GM23338 (cell line): ENCODE measurements around the gene CAND1. TPM values are rescaled to one million over a fixed set of nuclear protein-coding genes. Genes with fewer than 3 reads are reported as not detected.

Experiments
- ATAC-seq: fragments of 200-7000 bp; cut with Tn5 transposase; 3 replicates; pipeline ENCODE4 v1.9.1; 2020
- DNase-seq: peaks from one replicate; pipeline ENCODE4 v3.0.0-alpha.2; 2015; ENCODE audit warnings: low spot score
- H2AFZ ChIP-seq: fragments of 200-600 bp; sonication (generic); 2 replicates; pipeline ENCODE4 v1.8.0; 2016; ENCODE audit warnings: antibody characterized with exemption, mild to moderate bottlenecking, moderate library complexity
- H3F3A ChIP-seq: fragments of 200-600 bp; sonication (generic); replicated peaks from 2 replicates; pipeline ENCODE4 v1.8.0; 2017; ENCODE audit warnings: antibody characterized with exemption, mixed run types, low read depth
- H3K27ac ChIP-seq: fragments of 200-600 bp; sonication (generic); 2 replicates; pipeline ENCODE4 v1.6.1; 2016; ENCODE audit warnings: low read depth
- H3K27me3 ChIP-seq: fragments of 200-600 bp; sonication (generic); 2 replicates; pipeline ENCODE4 v1.8.0; 2016; ENCODE audit warnings: mild to moderate bottlenecking, mixed run types, moderate library complexity; ENCODE audit not compliant: insufficient read depth
- H3K36me3 ChIP-seq: fragments of 200-600 bp; sonication (generic); 2 replicates; pipeline ENCODE4 v1.8.0; 2016; ENCODE audit warnings: mild to moderate bottlenecking; ENCODE audit not compliant: insufficient read depth
- H3K4me1 ChIP-seq: fragments of 200-600 bp; sonication (generic); 2 replicates; pipeline ENCODE4 v1.8.0; 2016; ENCODE audit warnings: mild to moderate bottlenecking, moderate library complexity; ENCODE audit not compliant: insufficient read depth
- H3K4me2 ChIP-seq: fragments of 200-600 bp; sonication (generic); 2 replicates; pipeline ENCODE4 v1.7.1; 2017; ENCODE audit warnings: mixed run types
- H3K4me3 ChIP-seq: fragments of 200-600 bp; sonication (generic); 2 replicates; pipeline ENCODE4 v1.6.1; 2016; ENCODE audit warnings: mixed run types
- H3K79me2 ChIP-seq: fragments of 200-600 bp; sonication (generic); replicated peaks from 2 replicates; pipeline ENCODE4 v1.8.0; 2017; ENCODE audit warnings: mild to moderate bottlenecking; ENCODE audit not compliant: insufficient read depth
- H3K9me2 ChIP-seq: fragments of 200-600 bp; sonication (generic); 2 replicates; pipeline ENCODE4 v1.8.0; 2017; ENCODE audit not compliant: insufficient read depth
- H4K20me1 ChIP-seq: fragments of 200-600 bp; sonication (generic); replicated peaks from 2 replicates; pipeline ENCODE4 v1.8.0; 2017; ENCODE audit warnings: mild to moderate bottlenecking; ENCODE audit not compliant: insufficient read depth
- H3K27ac Mint-ChIP-seq: 2 replicates; pipeline ENCODE4 v1.8.0; 2020; ENCODE audit warnings: inconsistent platforms, mild to moderate bottlenecking, moderate library complexity, mixed read lengths
- H3K27me3 Mint-ChIP-seq: 3 replicates; pipeline ENCODE4 v1.8.0; 2022; ENCODE audit warnings: low read depth, mild to moderate bottlenecking, moderate library complexity, mixed read lengths, inconsistent platforms; ENCODE audit not compliant: insufficient read depth, poor library complexity
- H3K36me3 Mint-ChIP-seq: 3 replicates; pipeline ENCODE4 v1.8.0; 2021; ENCODE audit warnings: low read depth, mild to moderate bottlenecking, inconsistent platforms, moderate library complexity, mixed read lengths
- H3K4me1 Mint-ChIP-seq: 3 replicates; pipeline ENCODE4 v1.8.0; 2020; ENCODE audit warnings: mild to moderate bottlenecking, inconsistent platforms, mixed read lengths
- H3K4me3 Mint-ChIP-seq: 3 replicates; pipeline ENCODE4 v1.8.0; 2021; ENCODE audit warnings: moderate library complexity, mild to moderate bottlenecking, inconsistent platforms, mixed read lengths
- H3K9me3 Mint-ChIP-seq: 3 replicates; pipeline ENCODE4 v1.8.0; 2020; ENCODE audit warnings: moderate library complexity, mild to moderate bottlenecking, inconsistent platforms, mixed read lengths
- CREB1 ChIP-seq: fragments of 250-450 bp; sonication (Bioruptor Pico); IDR thresholded peaks from 2 replicates; pipeline ENCODE4 v1.5.0; 2020; ENCODE audit warnings: low read depth, mild to moderate bottlenecking, moderate library complexity
- EZH2 ChIP-seq: fragments of 200-600 bp; sonication (generic); IDR thresholded peaks from one replicate; pipeline ENCODE4 v1.8.0; 2017; ENCODE audit warnings: antibody characterized with exemption, mild to moderate bottlenecking, low read depth; ENCODE audit not compliant: unreplicated experiment
- JUNB ChIP-seq: IDR thresholded peaks from one replicate; pipeline ENCODE4 v1.6.1; 2016; ENCODE audit warnings: antibody characterized with exemption; ENCODE audit not compliant: unreplicated experiment
- NANOG ChIP-seq: IDR thresholded peaks from 2 replicates; pipeline ENCODE4 v1.6.1; 2016; ENCODE audit warnings: antibody characterized with exemption, borderline replicate concordance
- POLR2AphosphoS5 ChIP-seq: IDR thresholded peaks from 2 replicates; pipeline ENCODE4 v1.6.1; 2016; ENCODE audit warnings: antibody characterized with exemption, low read depth
- STAT1 ChIP-seq: IDR thresholded peaks from one replicate; pipeline ENCODE4 v1.6.1; 2016; ENCODE audit warnings: antibody characterized with exemption; ENCODE audit not compliant: unreplicated experiment
- ZNF114 ChIP-seq: fragments of 250-450 bp; sonication (Bioruptor Pico); IDR thresholded peaks from 2 replicates; pipeline ENCODE4 v1.5.0; 2020; ENCODE audit warnings: mild to moderate bottlenecking, moderate library complexity
- ZNF331 ChIP-seq: fragments of 250-450 bp; sonication (Bioruptor Pico); IDR thresholded peaks from 2 replicates; pipeline ENCODE4 v1.5.0; 2020; ENCODE audit warnings: low read depth, mild to moderate bottlenecking, moderate library complexity
- polyA plus RNA-seq: library from polyadenylated mRNA; unstranded; fragments of >200 nt; fragmentation: Nextera tagmentation; extraction: Ambion mirVana; gene quantifications from 2 replicates; pipeline ENCODE4 v1.2.1, GENCODE V29; 2016
- total RNA-seq: library from RNA; depleted of rRNA; stranded (reverse); fragments of >200 nt; shearing (Covaris generic); gene quantifications from 2 replicates; pipeline ENCODE4 v1.2.3, GENCODE V29; 2014
- TF ChIP-seq, protein P1 (sequence below): IDR thresholded peaks from 2 replicates; pipeline ENCODE4 v1.6.1; 2016; ENCODE audit warnings: antibody characterized with exemption
- TF ChIP-seq, protein P2 (sequence below), 2 experiments: fragments of 200-600 bp in 1 of 2; sonication (generic) in 1 of 2; conservative IDR thresholded peaks; 2 replicates each; pipeline versions ENCODE4 v1.5.1 to v1.6.1; 2016 to 2017; ENCODE audit warnings: antibody characterized with exemption in 2 of 2, low read depth in 2 of 2, mild to moderate bottlenecking in 2 of 2, moderate library complexity in 1 of 2
- TF ChIP-seq, protein P3 (sequence below): IDR thresholded peaks from one replicate; pipeline ENCODE4 v1.6.1; 2018; ENCODE audit warnings: antibody characterized with exemption; ENCODE audit not compliant: unreplicated experiment

Gene CAND1
- total and polyA plus RNA-seq, 2 experiments from 2014 or later: 71.4 to 151 TPM

DNA sequence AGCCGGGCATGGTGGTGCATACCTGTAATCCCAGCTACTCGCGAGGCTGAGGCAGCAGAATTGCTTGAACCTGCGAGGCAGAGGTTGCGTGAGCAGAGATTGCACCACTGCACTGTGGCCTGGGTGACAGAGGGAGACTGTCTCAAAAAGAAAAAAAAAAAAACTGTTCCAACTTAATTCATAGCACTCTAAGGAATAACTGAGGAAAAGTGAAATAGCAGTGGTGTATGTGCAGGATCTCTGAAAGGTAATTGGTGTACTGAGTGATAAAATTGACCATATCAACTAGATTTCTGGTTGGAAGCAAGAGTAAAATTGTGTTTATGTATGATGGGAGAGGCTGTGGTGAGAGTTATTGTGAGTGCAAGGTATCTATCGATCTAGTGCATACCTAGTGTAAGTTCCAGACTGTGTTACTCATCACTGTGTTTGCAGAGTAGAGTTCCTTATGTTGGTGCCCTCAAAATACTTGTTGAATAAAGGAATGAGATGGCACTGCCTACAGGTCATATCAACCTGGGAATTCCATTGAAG is 6.3 kb downstream of the CAND1 start (continued):
- TF ChIP-seq, protein P1, sequence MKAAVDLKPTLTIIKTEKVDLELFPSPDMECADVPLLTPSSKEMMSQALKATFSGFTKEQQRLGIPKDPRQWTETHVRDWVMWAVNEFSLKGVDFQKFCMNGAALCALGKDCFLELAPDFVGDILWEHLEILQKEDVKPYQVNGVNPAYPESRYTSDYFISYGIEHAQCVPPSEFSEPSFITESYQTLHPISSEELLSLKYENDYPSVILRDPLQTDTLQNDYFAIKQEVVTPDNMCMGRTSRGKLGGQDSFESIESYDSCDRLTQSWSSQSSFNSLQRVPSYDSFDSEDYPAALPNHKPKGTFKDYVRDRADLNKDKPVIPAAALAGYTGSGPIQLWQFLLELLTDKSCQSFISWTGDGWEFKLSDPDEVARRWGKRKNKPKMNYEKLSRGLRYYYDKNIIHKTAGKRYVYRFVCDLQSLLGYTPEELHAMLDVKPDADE: no peak
- TF ChIP-seq STAT1 (no peak), NANOG (no peak), JUNB (no peak)

DNA sequence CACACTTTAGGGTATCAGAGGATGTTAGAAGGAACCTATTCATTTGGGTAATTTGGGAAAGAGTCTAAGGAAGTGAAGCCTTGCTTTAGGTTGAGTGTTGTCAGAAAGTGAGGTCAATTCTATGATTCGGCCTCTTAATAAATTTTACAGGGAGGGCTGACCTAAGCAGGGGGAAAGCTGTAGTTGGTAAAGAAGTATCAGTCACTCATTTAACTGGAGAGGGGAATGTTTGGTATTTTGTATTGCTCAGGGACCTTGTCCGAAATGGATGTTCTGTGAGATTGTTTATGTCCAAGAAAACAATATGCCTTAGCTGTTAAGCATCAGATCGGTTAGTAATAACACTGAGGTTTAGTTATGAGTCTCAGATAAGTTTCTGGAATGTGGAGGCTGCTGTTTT is 7.3 kb downstream of the CAND1 start:
- H3K4me1 Mint-ChIP-seq: peaks cover 45% of the 10 kb centered on the region

DNA sequence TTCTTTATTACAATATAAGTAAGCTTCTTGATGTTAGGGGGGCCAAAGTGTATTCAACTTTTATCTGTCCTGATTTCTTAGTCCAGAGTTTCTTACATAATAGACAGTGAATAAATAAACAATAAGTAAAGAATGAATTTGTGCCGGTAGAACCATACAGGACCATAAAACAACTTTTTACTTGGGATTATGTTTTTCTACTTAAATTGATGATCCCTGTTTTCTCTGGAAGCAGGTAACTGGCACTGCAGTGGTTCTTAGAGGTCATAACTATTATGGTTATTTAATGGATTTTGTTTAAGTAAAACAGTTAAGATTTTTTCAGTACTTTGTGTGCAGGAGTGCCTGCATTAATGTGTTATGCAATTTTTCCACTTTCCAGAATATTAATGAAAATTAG is 10.5 kb downstream of the CAND1 start:
- Histone ChIP-seq H3K4me2 (no peak overlapping the region), H3K9me2 (no peaks in the 10 kb centered on the region), H3K27me3 (no peaks in the 10 kb centered on the region), H3K79me2 (peaks cover 100% of the 10 kb centered on the region), H3K4me3 (no peak overlapping the region), H2AFZ (no peak overlapping the region), H3K36me3 (peaks cover 13% of the 10 kb centered on the region; the same call in 1 of the 2 replicates), H4K20me1 (peaks cover 51% of the 10 kb centered on the region), H3K27ac (no peak overlapping the region), H3F3A (no peaks in the 10 kb centered on the region), H3K4me1 (0 out of 2 replicates have a peak, but pooled peaks cover 2% of the 10 kb centered on the region)
- H3K9me3 Mint-ChIP-seq: no peaks in the 10 kb centered on the region
- peaks cover 33% of the 10 kb centered on the region for H3K4me1 Mint-ChIP-seq
- peaks cover 19% of the 10 kb centered on the region; the same call in 2 of the 3 replicates for H3K36me3 Mint-ChIP-seq
- H3K27me3 Mint-ChIP-seq: peaks cover 4% of the 10 kb centered on the region
- no peak overlapping the region for H3K27ac Mint-ChIP-seq
- H3K4me3 Mint-ChIP-seq: no peak overlapping the region
- ATAC-seq (no peak), DNase-seq (no peak)
- TF ChIP-seq, protein P2, sequence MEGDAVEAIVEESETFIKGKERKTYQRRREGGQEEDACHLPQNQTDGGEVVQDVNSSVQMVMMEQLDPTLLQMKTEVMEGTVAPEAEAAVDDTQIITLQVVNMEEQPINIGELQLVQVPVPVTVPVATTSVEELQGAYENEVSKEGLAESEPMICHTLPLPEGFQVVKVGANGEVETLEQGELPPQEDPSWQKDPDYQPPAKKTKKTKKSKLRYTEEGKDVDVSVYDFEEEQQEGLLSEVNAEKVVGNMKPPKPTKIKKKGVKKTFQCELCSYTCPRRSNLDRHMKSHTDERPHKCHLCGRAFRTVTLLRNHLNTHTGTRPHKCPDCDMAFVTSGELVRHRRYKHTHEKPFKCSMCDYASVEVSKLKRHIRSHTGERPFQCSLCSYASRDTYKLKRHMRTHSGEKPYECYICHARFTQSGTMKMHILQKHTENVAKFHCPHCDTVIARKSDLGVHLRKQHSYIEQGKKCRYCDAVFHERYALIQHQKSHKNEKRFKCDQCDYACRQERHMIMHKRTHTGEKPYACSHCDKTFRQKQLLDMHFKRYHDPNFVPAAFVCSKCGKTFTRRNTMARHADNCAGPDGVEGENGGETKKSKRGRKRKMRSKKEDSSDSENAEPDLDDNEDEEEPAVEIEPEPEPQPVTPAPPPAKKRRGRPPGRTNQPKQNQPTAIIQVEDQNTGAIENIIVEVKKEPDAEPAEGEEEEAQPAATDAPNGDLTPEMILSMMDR (conservative IDR thresholded peaks at IDR 0.05; ENCODE audit: low read depth in 2 of 2): no peak
- TF ChIP-seq JUNB (no peak), EZH2 (no peak), CREB1 (CRISPR knock-in tag) (no peak), NANOG (no peak), ZNF331 (CRISPR knock-in tag) (no peak)
- TF ChIP-seq, protein P1: no peak

More for the DNA sequence above, 7.3 kb downstream of the CAND1 start:
- no peak for TF ChIP-seq JUNB
- no peak for TF ChIP-seq NANOG
- TF ChIP-seq, protein P3, sequence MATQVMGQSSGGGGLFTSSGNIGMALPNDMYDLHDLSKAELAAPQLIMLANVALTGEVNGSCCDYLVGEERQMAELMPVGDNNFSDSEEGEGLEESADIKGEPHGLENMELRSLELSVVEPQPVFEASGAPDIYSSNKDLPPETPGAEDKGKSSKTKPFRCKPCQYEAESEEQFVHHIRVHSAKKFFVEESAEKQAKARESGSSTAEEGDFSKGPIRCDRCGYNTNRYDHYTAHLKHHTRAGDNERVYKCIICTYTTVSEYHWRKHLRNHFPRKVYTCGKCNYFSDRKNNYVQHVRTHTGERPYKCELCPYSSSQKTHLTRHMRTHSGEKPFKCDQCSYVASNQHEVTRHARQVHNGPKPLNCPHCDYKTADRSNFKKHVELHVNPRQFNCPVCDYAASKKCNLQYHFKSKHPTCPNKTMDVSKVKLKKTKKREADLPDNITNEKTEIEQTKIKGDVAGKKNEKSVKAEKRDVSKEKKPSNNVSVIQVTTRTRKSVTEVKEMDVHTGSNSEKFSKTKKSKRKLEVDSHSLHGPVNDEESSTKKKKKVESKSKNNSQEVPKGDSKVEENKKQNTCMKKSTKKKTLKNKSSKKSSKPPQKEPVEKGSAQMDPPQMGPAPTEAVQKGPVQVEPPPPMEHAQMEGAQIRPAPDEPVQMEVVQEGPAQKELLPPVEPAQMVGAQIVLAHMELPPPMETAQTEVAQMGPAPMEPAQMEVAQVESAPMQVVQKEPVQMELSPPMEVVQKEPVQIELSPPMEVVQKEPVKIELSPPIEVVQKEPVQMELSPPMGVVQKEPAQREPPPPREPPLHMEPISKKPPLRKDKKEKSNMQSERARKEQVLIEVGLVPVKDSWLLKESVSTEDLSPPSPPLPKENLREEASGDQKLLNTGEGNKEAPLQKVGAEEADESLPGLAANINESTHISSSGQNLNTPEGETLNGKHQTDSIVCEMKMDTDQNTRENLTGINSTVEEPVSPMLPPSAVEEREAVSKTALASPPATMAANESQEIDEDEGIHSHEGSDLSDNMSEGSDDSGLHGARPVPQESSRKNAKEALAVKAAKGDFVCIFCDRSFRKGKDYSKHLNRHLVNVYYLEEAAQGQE: no peak
- no peak for TF ChIP-seq POLR2AphosphoS5
- no peak for TF ChIP-seq ZNF114 (CRISPR knock-in tag)
- no peak overlapping the region for H2AFZ ChIP-seq
- no peaks in the 10 kb centered on the region for H3F3A ChIP-seq
- H3K36me3 ChIP-seq: 0 out of 2 replicates have a peak, but pooled peaks cover 3% of the 10 kb centered on the region
- H3K27ac ChIP-seq: no peak overlapping the region
- H4K20me1 ChIP-seq: peaks cover 71% of the 10 kb centered on the region
- H3K27me3 ChIP-seq: no peaks in the 10 kb centered on the region
- DNase-seq (no peak), ATAC-seq (no peak)
- H3K27me3 Mint-ChIP-seq: peaks cover 4% of the 10 kb centered on the region
- H3K4me3 Mint-ChIP-seq: no peak overlapping the region; the same call in 2 of the 3 replicates
- no peaks in the 10 kb centered on the region for H3K9me2 ChIP-seq
- H3K36me3 Mint-ChIP-seq: 0 out of 3 replicates have a peak, but pooled peaks cover 4% of the 10 kb centered on the region
- no peak overlapping the region for H3K4me2 ChIP-seq
- no peak overlapping the region for H3K27ac Mint-ChIP-seq
- H3K79me2 ChIP-seq: peaks cover 100% of the 10 kb centered on the region
- H3K4me1 ChIP-seq: peaks cover 10% of the 10 kb centered on the region
- H3K9me3 Mint-ChIP-seq: no peaks in the 10 kb centered on the region
- H3K4me3 ChIP-seq: no peak overlapping the region
